GM21529 (cell line): ENCODE results near the gene CTNNA3.

Source experiments
- ATAC-seq: cut with Tn5 transposase; IDR thresholded peaks from one replicate; pipeline ENCODE4 v1.9.1; 2021; ENCODE audit not compliant: unreplicated experiment

Gene CTNNA3

DNA sequence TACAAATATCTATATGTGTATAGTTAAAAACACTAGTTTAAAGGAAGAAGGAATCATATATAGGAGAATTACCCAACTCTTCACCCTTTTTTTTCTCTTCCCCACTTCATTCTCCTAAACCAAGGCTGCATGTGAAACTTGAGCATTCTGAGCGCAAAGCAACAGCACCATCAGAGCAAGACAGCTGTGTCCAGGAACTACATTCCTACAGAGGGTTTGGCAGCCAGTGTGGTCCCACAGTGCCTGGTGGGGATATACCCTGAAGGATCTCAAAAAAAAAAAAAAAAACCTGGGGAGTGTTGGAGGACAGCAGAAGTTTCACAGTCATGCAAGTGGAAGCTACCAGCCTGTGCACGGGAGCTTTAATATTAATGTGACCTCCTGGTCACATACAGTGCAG lies 310.4 kb downstream of the CTNNA3 start:
- no peak for ATAC-seq

- ATAC-seq, result peak; percentile 58
Measured at GRCh38 chr10:67385089-67385488, 310.9 kb downstream of the CTNNA3 start.

- ATAC-seq, result no peak
Measured at GRCh38 chr10:67331121-67331910, 364.7 kb downstream of the CTNNA3 start.

GRCh38 chr10:67327626-67328535 lies 368.1 kb downstream of the CTNNA3 start:
- ATAC-seq, result no peak

GRCh38 chr10:67319976-67320375 lies 376.0 kb downstream of the CTNNA3 start:
- ATAC-seq, result no peak

DNA sequence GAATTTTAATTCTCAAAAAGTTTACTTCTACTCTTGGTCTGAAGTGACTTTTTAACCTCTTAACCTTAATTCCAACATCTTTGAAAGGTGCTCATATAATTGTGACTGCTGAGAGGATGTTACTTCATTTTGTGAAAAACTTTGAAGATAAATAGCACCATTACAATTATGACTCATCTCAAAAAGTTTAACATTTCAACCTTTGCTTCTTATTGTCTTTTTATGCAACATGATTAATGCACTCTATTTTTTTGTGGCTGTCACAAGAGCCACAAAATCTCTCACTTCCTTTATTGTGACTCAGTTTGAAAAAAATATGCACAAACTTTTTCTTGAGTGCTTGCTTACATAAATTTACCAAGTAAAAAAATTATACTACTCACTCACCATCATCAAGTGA lies 387.1 kb downstream of the CTNNA3 start:
- ATAC-seq, result no peak

DNA sequence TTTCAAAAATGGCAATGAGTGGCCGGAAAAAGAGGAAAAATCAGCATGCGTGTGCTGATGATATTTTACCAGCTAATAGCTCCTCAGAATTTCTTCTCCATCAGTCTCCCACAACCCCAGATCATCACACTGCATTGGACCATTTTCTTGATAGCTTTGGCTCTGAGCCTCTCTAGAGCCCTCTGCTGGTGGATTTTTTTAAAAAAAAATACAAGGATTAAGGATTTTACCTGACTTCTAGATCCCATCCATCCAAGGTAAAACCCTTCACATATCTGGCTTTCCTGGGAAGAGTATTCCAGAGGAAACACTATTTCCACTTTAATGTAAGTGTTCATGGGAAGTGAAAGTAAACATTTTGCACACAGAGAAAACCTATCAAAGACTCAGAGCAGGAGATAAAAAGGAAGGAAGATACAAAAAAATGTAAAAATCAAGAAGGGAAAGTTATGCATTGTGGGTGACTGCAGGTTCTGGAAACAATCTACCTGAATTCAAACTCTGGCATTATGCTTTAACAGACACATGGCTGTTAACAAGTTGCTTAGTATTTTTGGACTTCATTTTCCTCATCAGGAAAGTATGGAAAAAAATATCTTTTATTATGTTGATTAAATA lies 389.3 kb downstream of the CTNNA3 start:
- ATAC-seq, result no peak

- no peak for ATAC-seq
Measured at GRCh38 chr10:67302701-67303100, 393.3 kb downstream of the CTNNA3 start.

- no peak for ATAC-seq
Measured at GRCh38 chr10:67299761-67300160, 396.2 kb downstream of the CTNNA3 start.

- no peak for ATAC-seq
Measured at GRCh38 chr10:67297637-67298181, 398.3 kb downstream of the CTNNA3 start.

GRCh38 chr10:67296926-67297325 lies 399.1 kb downstream of the CTNNA3 start:
- no peak for ATAC-seq

DNA sequence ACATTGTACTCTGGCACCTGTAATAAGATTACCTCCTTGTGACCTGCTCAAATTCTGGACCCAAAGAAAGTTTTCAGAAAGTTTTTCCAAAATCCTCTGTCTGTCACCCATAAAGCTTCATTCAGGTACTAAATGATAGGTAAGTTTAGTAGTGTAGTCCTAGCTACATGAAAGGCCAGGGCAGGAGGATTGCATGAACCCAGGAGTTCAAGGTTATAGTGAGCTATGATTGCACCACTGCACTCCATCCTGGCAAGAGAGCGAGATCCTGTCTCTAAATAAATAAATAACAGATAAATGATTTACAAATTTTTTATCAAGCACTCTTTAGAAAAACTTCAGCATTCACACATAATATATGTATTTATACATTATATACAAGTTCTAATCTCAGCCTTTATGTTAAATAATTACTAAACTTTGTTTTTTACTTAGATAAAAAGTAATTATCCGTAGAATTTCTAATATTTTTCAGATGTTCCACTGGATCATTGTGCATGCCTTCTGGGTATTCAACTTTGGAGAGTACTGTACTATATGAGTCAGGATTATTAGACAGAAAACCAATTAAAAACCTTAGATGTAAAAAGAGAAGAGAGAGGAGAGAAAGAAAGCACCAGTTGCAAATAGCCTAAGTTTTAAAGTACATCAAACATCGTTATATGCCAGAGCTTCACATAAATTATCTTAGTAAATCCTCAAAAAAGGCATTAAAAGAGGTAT lies 407.1 kb downstream of the CTNNA3 start:
- ATAC-seq, result no peak

- ATAC-seq, result no peak
Measured at GRCh38 chr10:67284589-67284988, 411.4 kb downstream of the CTNNA3 start.

- ATAC-seq, result no peak
Measured at GRCh38 chr10:67282871-67283270, 413.1 kb downstream of the CTNNA3 start.

DNA sequence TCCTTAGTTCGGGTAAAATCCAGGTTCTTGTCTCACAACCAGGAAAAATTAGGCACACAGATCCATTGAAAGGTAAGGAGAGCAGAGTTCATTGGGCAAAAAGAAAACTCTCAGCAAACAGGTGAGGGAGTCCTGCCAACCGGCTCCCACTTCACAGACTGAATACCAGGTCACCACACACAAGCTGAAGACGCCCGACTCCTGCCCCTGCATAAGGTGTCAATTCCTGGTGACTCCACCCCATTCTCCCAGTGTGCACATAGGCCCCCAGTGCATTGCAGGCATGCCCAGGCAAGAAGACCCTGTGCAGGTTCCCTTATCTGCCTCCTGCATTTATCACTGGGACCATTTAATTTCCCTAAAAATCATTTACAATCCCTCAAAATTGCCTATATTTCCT lies 415.6 kb downstream of the CTNNA3 start:
- no peak for ATAC-seq

DNA sequence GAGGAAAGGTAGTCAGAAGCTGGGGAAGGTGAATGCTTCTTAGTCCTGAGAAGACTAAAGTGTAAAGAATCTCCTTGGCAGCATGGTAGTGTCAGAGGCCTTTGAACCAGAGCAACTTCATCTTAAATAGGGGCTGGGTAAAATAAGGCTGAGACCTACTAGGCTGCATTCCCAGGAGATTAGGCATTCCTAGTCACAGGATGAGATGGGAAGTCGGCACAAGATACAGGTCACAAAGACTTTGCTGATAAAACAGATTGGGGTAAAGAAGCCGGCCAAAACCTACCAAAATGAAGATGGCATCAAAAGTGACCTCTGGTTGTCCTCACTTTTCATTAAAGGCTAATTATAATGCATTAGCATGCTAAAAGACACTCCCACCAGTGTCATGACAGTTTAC lies 418.6 kb downstream of the CTNNA3 start:
- ATAC-seq, result no peak

- no peak for ATAC-seq
Measured at GRCh38 chr10:67269828-67270227, 426.2 kb downstream of the CTNNA3 start.

DNA sequence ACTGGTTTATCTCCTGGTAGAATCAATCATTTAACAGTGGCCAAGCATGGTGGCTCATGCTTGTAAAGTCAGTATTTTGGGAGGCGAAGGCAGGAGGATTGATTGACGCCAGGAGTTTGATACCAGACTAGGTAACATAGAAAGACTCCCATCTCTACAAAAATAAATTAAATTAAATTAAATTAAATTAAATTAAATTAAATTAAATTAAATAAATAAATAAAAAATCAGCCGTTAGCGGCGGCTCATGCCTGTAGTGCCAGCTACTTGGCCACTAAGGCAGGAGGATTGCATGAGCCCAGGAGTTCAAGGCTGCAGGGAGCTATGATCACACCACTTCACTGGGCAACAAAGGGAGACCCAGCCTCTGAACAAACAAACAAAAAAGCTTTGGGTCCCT lies 427.8 kb downstream of the CTNNA3 start:
- ATAC-seq, result no peak

GRCh38 chr10:67262675-67263074 lies 433.3 kb downstream of the CTNNA3 start:
- no peak for ATAC-seq

DNA sequence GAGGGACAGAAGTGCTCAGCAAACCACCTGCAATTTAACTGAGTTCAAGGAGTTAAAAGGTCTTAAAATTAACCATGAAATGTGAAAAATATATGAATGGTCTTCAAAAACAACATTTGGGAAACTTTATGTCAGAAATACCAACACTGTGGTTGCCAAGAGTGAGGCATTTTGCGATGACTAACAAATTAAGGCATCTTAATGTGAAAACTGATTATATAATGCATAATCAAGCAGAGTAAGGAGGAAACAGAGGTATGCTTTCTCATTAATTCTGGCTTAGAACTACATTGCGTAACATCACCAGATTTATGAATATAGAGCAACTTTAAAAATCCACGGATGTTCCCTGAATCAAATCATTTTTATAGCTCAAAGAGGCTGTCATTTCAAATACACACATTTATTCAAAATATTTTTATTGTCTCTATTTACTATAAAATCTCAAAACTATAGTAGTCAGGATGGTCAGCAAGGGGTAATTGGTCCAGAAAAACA lies 434.6 kb downstream of the CTNNA3 start:
- ATAC-seq, result no peak
